ENCODE measurements around the gene ZNF786.
"Not testable (repeated sequence)": the region's sequence is repeated elsewhere in the genome, so short reads cannot be mapped to it uniquely, and the experiment has no call there.

The ZNF786 gene

DNA sequence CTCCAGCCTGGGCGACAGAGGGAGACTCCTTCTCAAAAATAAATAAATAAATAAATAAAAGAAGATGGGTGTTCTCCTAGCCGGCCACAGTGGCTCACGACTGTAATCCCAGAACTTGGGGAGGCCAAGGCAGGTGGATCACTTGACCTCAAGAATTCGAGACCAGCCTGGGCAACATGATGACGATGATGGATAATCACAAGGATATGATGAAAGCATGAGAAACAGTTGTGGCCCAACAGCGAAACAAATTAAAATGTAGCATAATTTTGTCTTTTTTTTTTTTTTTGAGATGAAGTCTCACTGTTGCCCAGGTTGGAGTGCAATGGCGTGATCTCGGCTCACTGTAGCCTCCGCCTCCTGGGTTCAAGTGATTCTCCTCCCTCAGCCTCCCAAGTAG is 12.9 kb downstream of the ZNF786 start:
- DNase-seq (ENCODE audit: low read depth) = no peak

- no peak for DNase-seq (ENCODE audit: low read depth)
These were observed 15.2 kb downstream of the ZNF786 start for GRCh38 chr7:149075286-149075685.

DNA sequence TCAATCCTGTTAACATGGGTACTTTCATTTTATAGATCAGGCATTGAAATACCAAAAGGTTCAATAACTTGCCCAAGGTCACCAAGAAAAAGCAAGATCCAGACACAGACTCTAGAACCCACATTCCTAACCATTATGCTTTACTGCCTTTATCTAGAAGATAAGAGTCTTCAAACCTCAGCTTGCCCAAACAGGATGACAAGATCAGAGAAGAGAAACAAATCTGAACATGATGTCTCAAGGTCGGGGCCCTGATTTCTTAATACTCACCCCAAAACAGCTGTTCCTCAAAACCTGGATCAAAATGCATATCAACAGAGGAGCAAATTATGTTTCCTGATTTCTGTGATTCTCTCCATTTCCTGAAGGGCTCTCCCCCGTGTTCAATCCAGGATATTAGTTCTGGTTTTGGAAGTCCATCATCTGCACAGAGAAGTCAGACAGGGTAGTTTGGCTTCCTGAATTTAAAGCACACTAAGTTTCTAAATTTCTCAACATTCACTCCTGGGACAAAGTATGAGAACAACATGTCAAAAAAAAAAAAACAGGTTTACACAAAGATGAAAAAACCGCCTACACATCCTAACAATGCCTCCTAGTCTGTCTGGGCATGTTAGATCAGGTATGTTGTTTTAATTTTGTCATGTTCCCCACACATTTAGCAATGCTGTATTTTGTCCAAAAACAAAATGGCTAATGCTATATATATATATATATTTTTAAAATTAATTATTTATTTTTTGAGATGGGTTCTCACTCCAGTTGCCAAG is 16.2 kb downstream of the ZNF786 start:
- no peak for DNase-seq (ENCODE audit: low read depth)

DNA sequence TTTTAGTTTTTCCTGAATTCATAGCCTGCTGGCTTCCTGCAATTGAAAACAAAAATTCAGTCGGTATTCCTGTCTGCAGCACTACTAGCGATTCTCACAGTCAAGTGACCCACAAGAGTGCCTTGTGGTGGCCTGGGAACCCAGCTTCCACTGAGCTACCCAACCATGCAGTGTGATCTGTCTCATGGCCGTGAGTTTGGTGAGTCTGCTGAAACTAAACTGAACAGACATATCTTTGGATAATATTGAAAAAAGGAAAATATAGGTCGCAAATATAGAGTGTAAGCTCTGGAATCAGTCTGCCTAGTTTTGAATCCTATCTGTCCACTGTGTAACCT is 18.1 kb downstream of the ZNF786 start:
- no peak for DNase-seq (ENCODE audit: low read depth)

GRCh38 chr7:149071641-149072437 is 18.7 kb downstream of the ZNF786 start:
- peak; percentile 17 for DNase-seq (ENCODE audit: low read depth)

- no peak for DNase-seq (ENCODE audit: low read depth)
These were observed 19.3 kb downstream of the ZNF786 start for GRCh38 chr7:149071182-149071635.

DNA sequence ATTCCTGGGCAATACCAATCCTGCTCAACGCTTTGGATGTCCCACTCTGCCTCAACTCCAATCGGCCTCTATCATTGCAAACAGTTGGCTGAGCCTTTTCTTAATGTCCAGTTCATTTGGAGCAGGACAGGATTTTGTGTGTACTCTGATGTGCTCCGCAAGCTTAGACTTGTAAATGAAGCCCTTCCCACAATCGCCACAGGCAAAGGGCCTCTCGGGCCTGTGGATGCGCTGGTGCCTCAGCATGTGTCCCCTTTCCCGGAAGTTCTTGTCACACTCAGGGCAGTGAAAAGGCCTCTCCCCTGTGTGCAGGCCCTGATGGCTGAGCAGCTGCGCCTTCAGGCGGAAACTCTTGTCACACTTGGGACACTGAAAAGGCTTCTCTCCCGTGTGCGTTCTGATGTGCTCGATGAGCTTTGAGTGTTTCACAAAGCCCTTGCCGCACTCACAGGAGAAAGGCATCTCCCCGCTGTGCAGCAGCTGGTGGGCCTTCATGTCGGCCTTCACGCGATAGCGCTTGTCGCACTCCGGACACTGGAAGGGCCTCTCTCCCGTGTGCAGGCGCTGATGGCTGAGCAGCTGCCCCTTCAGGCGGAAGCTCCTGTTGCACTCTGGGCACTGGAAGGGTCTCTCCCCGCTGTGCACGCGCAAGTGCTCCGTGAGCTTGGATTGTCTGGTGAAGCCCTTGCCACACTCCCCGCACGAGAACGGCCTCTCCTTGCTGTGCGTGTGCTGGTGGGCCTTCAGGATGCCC is 20.0 kb downstream of the ZNF786 start:
- no peak for DNase-seq (ENCODE audit: low read depth)

DNA sequence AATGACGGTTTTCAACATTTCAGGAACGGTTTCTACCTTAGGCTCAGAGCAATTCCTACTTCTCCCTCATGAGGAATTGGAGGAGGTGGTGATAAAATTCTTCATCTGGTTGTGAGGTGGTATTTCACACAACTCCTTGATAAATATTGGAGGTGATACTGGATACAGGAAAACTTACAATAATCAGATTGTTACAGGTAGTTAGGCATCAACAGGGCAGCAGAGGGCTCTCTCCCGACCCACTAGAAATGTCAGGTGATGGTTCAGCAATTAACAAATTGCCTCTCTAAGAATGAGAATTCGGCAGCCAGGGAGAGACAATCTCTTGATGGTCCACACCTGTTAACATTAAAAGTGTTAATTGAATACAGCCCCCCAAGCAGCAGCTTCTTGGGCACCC is 22.6 kb downstream of the ZNF786 start:
- no peak for DNase-seq (ENCODE audit: low read depth)

DNA sequence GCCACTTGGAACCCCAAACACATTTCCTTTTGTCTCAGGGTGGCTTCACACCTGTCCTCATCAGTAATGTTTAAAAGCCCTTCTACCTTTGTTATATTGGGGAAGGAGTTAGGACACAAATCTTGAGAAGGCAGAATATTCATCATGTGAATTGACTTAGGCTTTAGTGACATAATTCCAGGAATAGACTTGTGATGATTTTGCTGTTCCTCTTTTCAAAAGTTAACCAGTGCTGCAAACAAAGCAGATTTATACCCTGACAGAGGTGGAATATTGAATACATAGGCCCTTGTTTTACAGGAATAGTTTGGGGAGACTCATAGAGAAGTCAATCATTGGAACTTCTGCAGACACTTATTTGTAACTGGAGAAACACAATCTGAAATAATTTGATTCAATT is 27.0 kb downstream of the ZNF786 start:
- DNase-seq (ENCODE audit: low read depth) = no peak

GRCh38 chr7:149062217-149062899 is 28.2 kb downstream of the ZNF786 start:
- not testable (repeated sequence) for DNase-seq (ENCODE audit: low read depth)

DNA sequence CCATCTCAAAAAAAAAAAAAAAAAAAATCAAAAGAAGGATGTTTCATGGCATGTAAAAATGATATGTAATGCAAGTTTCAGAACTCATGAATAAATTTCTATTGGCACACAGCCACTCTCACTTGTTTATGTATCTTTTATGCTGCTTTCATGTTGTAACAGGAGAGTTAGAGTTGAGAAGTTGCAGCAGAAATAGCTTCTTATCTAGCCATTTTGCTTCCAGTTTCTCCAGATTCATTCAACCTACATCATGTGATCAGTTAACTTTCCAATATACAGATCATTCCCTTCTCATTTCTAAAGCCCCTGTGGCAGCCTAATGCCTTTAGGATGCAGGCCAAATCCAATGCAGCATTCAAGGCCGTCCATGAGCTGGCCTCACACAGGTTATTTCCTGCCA is 30.4 kb downstream of the ZNF786 start:
- DNase-seq (ENCODE audit: low read depth) = no peak

GRCh38 chr7:149053885-149054284 is 36.6 kb downstream of the ZNF786 start:
- no peak for DNase-seq (ENCODE audit: low read depth)

GRCh38 chr7:149053384-149053783 is 37.1 kb downstream of the ZNF786 start:
- DNase-seq (ENCODE audit: low read depth) = no peak

DNA sequence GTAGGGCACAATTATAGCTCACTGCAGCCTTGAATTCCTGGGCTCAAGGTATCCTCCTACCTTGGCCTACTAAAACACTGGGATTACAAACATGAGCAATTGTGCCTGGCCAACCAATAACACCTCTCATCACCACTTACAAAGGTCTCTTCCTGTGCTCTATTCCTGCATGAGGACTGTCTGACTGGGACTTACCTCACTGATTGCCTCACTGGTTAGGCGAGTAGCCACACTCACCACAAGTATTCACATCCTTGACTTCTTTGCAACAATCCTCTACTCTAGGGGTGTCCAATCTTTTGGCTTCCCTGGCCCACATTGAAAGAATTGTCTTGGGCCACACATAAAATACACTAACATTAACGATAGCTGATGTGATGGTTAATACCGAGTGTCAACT is 39.6 kb downstream of the ZNF786 start:
- no peak for DNase-seq (ENCODE audit: low read depth)

- DNase-seq (ENCODE audit: low read depth) = no peak
These were observed 41.7 kb downstream of the ZNF786 start for GRCh38 chr7:149048805-149049204.

- DNase-seq (ENCODE audit: low read depth) = no peak
These were observed 44.1 kb downstream of the ZNF786 start for GRCh38 chr7:149046416-149046815.

DNA sequence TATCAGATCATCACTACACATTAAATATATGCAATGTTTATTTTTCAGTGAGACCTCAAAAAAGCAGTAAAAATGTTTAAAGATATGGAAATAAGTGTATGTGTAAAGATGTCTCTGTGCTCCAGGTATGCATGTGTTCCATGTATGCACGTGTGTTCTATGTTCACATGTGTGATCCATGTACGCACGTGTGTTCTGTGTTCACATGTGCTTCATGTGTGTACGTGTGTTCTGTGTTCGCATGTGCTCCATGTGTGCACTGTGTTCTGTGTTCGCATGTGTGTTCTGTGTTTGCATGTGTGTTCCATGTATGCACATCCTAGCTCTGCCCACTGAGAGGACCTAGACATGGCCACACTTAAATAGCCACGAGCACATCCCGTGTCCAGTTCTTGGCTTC is 46.6 kb downstream of the ZNF786 start:
- DNase-seq (ENCODE audit: low read depth) = no peak

GRCh38 chr7:149041350-149041749 is 49.2 kb downstream of the ZNF786 start:
- no peak for DNase-seq (ENCODE audit: low read depth)

DNA sequence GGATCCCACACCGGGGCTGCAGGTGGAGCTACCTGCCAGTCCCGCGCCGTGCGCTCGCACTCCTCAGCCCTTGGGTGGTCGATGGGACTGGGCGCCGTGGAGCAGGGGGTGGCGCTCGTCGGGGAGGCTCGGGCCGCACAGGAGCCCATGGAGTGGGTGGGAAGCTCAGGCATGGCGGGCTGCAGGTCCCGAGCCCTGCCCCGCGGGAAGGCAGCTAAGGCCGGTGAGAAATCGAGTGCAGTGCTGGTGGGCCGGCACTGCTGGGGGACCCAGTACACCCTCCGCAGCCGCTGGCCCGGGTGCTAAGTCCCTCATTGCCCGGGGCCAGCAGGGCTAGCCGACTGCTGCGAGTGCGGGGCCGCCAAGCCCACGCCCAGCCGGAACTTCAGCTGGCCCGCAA is 51.9 kb downstream of the ZNF786 start:
- DNase-seq (ENCODE audit: low read depth) = not testable (repeated sequence)

- DNase-seq (ENCODE audit: low read depth) = no peak
These were observed 53.8 kb downstream of the ZNF786 start for GRCh38 chr7:149036676-149037075.

DNA sequence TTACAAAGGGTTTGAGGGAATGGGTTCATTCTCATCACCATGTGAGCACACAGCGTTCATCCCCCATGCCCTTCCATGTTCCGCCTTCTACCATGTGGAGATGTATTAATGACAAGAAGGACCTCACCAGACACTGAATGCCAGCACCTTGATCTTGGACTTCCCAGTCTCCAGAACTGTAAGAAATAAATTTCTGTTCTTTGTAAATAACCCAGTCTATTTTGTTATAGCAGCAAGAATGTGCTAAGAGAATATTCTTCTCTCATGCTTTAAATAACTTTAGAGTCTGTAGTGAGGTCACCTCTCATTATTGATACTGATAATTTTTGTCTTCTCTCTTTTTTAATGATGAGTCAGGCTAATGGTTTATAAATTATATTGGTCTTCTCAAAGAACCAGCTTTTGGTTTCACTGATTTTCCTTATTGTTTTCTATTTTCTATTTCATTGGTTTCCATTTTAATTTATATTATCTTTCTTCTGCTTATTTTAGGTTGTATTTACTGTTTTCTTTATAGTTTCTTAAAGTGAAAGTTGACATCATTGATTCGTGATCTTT is 59.1 kb downstream of the ZNF786 start:
- DNase-seq (ENCODE audit: low read depth) = no peak

GRCh38 chr7:149030439-149030838 is 60.1 kb downstream of the ZNF786 start:
- DNase-seq (ENCODE audit: low read depth) = not testable (repeated sequence)

Data from T follicular helper cell (primary cell).